Measurements from ENCODE around the gene DCTPP1.

- no peak for TF ChIP-seq POLR2A (IDR thresholded peaks at IDR 0.05; ENCODE audit: low read depth, low read length)
- TF ChIP-seq TAF1 (IDR thresholded peaks at IDR 0.05; ENCODE audit: borderline replicate concordance, low read depth, low read length) = no peak
- no peak for TF ChIP-seq POLR2AphosphoS5 (IDR thresholded peaks at IDR 0.05; ENCODE audit: low read depth, low read length)
Measured at GRCh38 chr16:30414159-30414558, 15.7 kb downstream of the DCTPP1 start.

All from GM12892 (cell line).